Astrocyte (in vitro differentiated cells and primary cell): ENCODE results near the gene CANX. TPM values are rescaled to one million over a fixed set of nuclear protein-coding genes. Genes with fewer than 3 reads are reported as not detected.
"Not testable (repeated sequence)": the region's sequence is repeated elsewhere in the genome, so short reads cannot be mapped to it uniquely, and the experiment has no call there.

ENCODE experiments used
- DNase-seq: peaks from one replicate; pipeline ENCODE4 v3.0.0-alpha.2; 2010; ENCODE audit warnings: low read depth
- FAIRE-seq: peaks from 2 replicates; lab custom pipeline; 2011; peaks lifted over from hg19 to GRCh38; lab: Jason Lieb, UNC
- H2AFZ ChIP-seq: 2 replicates; pipeline ENCODE4 v1.6.0; 2012; ENCODE audit warnings: low read depth, low read length, inconsistent platforms
- H3K27ac ChIP-seq: 2 replicates; pipeline ENCODE4 v1.5.1; 2011; ENCODE audit warnings: low read depth, low read length, inconsistent platforms
- H3K27me3 ChIP-seq: 2 replicates; pipeline ENCODE4 v1.6.0; 2011; ENCODE audit warnings: low read length, inconsistent platforms; ENCODE audit not compliant: insufficient read depth
- H3K36me3 ChIP-seq: 2 replicates; pipeline ENCODE4 v1.5.1; 2011; ENCODE audit warnings: low read length, inconsistent platforms; ENCODE audit not compliant: insufficient read depth
- H3K4me1 ChIP-seq: 2 replicates; pipeline ENCODE4 v1.5.1; 2011; ENCODE audit warnings: low read length, inconsistent platforms; ENCODE audit not compliant: insufficient read depth
- H3K4me2 ChIP-seq: 2 replicates; pipeline ENCODE4 v1.6.0; 2012; ENCODE audit warnings: low read length, inconsistent platforms
- H3K4me3 ChIP-seq: 2 replicates; pipeline ENCODE4 v1.5.1; 2011; ENCODE audit warnings: low read depth, mild to moderate bottlenecking, low read length, inconsistent platforms; ENCODE audit not compliant: insufficient read depth
- H3K79me2 ChIP-seq: 2 replicates; pipeline ENCODE4 v1.6.0; 2012; ENCODE audit warnings: mild to moderate bottlenecking, low read length, inconsistent platforms; ENCODE audit not compliant: insufficient read depth
- H3K9ac ChIP-seq: 2 replicates; pipeline ENCODE4 v1.6.0; 2012; ENCODE audit warnings: mild to moderate bottlenecking, low read length, inconsistent platforms
- H3K9me3 ChIP-seq: 2 replicates; pipeline ENCODE4 v1.5.1; 2012; ENCODE audit warnings: low read depth, mild to moderate bottlenecking, low read length, inconsistent platforms; ENCODE audit not compliant: insufficient read depth
- H4K20me1 ChIP-seq: 2 replicates; pipeline ENCODE4 v1.6.0; 2012; ENCODE audit warnings: low read length, inconsistent platforms; ENCODE audit not compliant: insufficient read depth
- H3K27ac Mint-ChIP-seq: one replicate; pipeline ENCODE4 v1.8.0; 2021; ENCODE audit warnings: mild to moderate bottlenecking, mixed read lengths; ENCODE audit not compliant: unreplicated experiment
- H3K27me3 Mint-ChIP-seq: one replicate; pipeline ENCODE4 v1.8.0; 2021; ENCODE audit warnings: low read depth, mixed read lengths; ENCODE audit not compliant: unreplicated experiment
- H3K36me3 Mint-ChIP-seq: one replicate; pipeline ENCODE4 v1.8.0; 2021; ENCODE audit warnings: low read depth, mixed read lengths; ENCODE audit not compliant: unreplicated experiment
- H3K4me1 Mint-ChIP-seq: one replicate; pipeline ENCODE4 v1.8.0; 2021; ENCODE audit warnings: low read depth, mixed read lengths; ENCODE audit not compliant: unreplicated experiment
- H3K4me3 Mint-ChIP-seq: one replicate; pipeline ENCODE4 v1.8.0; 2021; ENCODE audit warnings: mild to moderate bottlenecking, moderate library complexity, mixed read lengths; ENCODE audit not compliant: unreplicated experiment
- H3K9me3 Mint-ChIP-seq: one replicate; pipeline ENCODE4 v1.8.0; 2021; ENCODE audit warnings: mild to moderate bottlenecking, mixed read lengths; ENCODE audit not compliant: unreplicated experiment
- CTCF ChIP-seq: IDR thresholded peaks from 2 replicates; pipeline ENCODE4 v1.5.1; 2011; ENCODE audit warnings: low read depth, mild to moderate bottlenecking, inconsistent platforms, low read length, moderate library complexity; ENCODE audit not compliant: insufficient read depth
- EZH2 ChIP-seq: IDR thresholded peaks from 2 replicates; pipeline ENCODE4 v1.6.1; 2012; ENCODE audit warnings: mild to moderate bottlenecking, low read length, inconsistent platforms; ENCODE audit not compliant: insufficient read depth
- total RNA-seq: library from RNA; stranded (reverse); gene quantifications from 2 replicates; pipeline ENCODE4 v1.2.1, GENCODE V29; 2021

CANX gene
- total RNA-seq, 1 donor from 2014 or later: 792 TPM

GRCh38 chr5:179680014-179680779, 18.6 kb upstream of the CANX start:
- peaks cover 16% of the 10 kb centered on the region for H3K79me2 ChIP-seq
- H3K9me3 ChIP-seq: no peaks in the 10 kb centered on the region
- FAIRE-seq (no peak), DNase-seq (no peak)
- no peaks in the 10 kb centered on the region for H3K27me3 ChIP-seq
- no peaks in the 10 kb centered on the region for H3K36me3 ChIP-seq
- Mint-ChIP-seq H3K4me1 (no peaks in the 10 kb centered on the region), H3K27me3 (no peaks in the 10 kb centered on the region), H3K27ac (peak overlapping the region; percentile 53), H3K9me3 (no peaks in the 10 kb centered on the region), H3K36me3 (peaks cover 3% of the 10 kb centered on the region), H3K4me3 (peak overlapping the region; percentile 63)
- H3K4me1 ChIP-seq: peaks cover 5% of the 10 kb centered on the region
- no peak overlapping the region for H3K9ac ChIP-seq
- no peaks in the 10 kb centered on the region for H4K20me1 ChIP-seq
- H3K27ac ChIP-seq: no peak overlapping the region
- H2AFZ ChIP-seq: no peak overlapping the region
- no peak overlapping the region for H3K4me3 ChIP-seq
- TF ChIP-seq CTCF (no peak), EZH2 (no peak)
- H3K4me2 ChIP-seq: no peak overlapping the region

- peak within 1 kb of the TSS; percentile 63 for H3K4me3 Mint-ChIP-seq
- no peaks in the 10 kb centered on the region for H3K9me3 ChIP-seq
- H3K27me3 Mint-ChIP-seq: no peaks in the 10 kb centered on the region
- peaks cover 3% of the 10 kb centered on the region for H3K36me3 Mint-ChIP-seq
- no peaks in the 10 kb centered on the region for H3K4me1 Mint-ChIP-seq
- no peaks in the 10 kb centered on the region for H4K20me1 ChIP-seq
- H3K9ac ChIP-seq: no peak within 1 kb of the TSS
- H2AFZ ChIP-seq: no peak within 1 kb of the TSS
- TF ChIP-seq CTCF (no peak), EZH2 (no peak)
- no peak within 1 kb of the TSS for H3K4me2 ChIP-seq
- peak within 1 kb of the TSS; percentile 53 for H3K27ac Mint-ChIP-seq
- H3K36me3 ChIP-seq: no peaks in the 10 kb centered on the region
- DNase-seq (no peak), FAIRE-seq (no peak)
- H3K4me1 ChIP-seq: peaks cover 5% of the 10 kb centered on the region
- H3K27ac ChIP-seq: no peak within 1 kb of the TSS
- no peaks in the 10 kb centered on the region for H3K9me3 Mint-ChIP-seq
- H3K79me2 ChIP-seq: peaks cover 16% of the 10 kb centered on the region
- H3K27me3 ChIP-seq: no peaks in the 10 kb centered on the region
- H3K4me3 ChIP-seq: no peak within 1 kb of the TSS
These were observed 17.9 kb upstream of the CANX start, which contains the start of gene CBY3 for GRCh38 chr5:179680780-179681401. CBY3 (minus strand) TSS chr5:179681034; CDS start chr5:179680918, 116 bp downstream.

- not testable (repeated sequence) for H3K4me3 Mint-ChIP-seq, H3K27ac ChIP-seq, H3K79me2 ChIP-seq, H3K36me3 Mint-ChIP-seq, H3K4me1 Mint-ChIP-seq, H3K4me2 ChIP-seq, H3K4me1 ChIP-seq, H3K27ac Mint-ChIP-seq, H3K27me3 Mint-ChIP-seq, DNase-seq, H2AFZ ChIP-seq, H3K36me3 ChIP-seq, H4K20me1 ChIP-seq, H3K9me3 ChIP-seq, H3K9ac ChIP-seq, H3K9me3 Mint-ChIP-seq, H3K27me3 ChIP-seq, H3K4me3 ChIP-seq, FAIRE-seq
These were observed 9.6 kb upstream of the CANX start for GRCh38 chr5:179689212-179689611.
